Measurements from ENCODE around the gene AJUBA.
"Not testable (repeated sequence)": the region's sequence is repeated elsewhere in the genome, so short reads cannot be mapped to it uniquely, and the experiment has no call there.

AJUBA gene

DNA sequence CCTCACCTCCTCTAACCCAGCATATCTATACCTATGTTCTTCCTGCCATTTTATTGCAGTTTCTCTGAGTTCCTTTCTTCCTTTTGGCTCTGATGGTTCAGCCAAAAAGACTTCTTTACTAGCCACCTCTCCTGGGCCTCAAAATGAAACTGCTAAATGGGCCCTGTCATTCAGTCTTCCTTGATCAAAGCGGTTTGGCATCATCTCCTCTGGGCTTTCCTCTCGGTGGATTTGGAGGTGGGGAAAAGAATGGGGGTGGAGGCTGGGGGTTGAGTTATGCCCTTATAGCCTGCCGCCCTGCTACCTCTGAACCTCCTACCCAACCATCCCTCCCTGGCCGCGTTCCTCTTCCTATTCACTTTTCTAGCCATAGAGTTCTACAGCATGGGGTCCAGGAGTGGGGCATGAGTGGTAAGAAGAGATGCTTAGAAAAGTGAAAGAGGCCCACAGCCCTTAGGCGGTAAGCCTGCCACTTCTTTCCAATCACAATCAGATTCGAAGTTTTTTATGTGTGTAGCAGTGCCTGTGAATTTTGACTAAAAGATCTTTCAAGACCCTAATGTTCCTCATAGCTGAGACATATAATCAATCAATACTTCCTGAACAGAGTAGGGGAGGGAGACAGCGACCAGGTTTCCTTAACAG lies 2.5 kb downstream of the AJUBA start:
- DNase-seq (ENCODE audit: low spot score), result no peak

DNA sequence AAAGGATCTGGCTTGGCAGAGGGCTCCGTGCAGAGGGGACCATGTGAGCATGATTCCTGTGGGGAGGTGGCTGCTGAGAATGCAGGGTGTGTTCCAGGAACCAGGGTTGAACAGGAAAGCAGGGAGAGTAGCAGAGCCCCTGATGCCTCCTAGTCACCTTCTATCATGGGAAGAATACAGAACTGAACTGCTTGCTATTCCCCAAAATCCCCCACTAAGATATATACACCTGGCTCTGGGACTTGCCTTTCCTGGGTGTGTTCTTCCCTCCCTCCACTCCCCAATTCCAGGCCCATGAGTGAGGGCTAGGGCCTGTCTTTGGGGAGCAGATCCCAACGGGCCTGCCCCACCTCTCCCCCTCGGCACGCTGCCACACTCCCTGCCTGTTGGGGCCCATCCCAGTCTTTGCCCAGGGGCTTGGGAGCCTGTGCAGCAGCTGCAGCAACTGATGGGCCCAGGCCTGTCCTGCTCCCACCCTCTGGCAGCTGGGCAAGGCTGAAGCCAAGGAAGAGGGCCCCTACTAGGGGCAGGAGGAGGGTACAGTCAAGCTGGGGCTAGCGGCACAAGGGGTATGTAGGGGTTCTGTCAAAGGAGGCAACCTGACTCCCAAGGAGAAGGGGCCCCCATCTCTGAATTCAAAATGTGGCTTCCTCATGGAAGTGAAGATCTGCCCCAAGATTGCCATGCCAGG lies 3.2 kb downstream of the AJUBA start:
- no peak for DNase-seq (ENCODE audit: low spot score)

DNA sequence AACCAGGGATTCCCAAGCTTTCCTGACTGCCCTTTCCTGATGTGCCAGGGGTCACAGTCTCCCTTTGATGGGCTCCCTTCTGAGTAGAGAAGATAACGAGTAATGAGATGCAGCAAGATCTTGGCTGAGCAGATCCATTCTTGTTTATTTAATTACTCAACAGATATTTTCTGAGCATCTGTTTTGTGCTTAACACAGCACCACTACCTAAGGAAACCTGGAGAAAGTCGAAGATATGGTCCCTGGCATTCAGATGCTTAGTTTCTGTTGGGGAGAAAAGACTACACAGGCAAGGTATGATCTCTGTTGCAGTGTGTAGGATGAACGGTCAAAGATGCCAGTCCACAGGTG lies 3.9 kb downstream of the AJUBA start:
- DNase-seq (ENCODE audit: low spot score), result no peak

GRCh38 chr14:22977684-22978486 lies 4.5 kb downstream of the AJUBA start:
- no peak for DNase-seq (ENCODE audit: low spot score)

DNA sequence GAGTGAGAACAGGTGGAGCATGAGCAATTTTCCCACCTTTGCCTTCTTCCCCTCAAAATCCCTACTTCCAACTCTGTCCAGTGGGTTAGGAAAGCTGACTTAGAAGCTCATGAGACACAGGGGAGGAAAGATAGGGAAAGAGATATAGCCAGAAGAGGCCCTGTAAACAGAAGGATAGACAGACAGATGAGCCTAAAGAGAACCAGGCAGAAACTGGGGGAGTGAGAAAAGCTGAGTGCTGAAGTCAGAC lies 5.0 kb downstream of the AJUBA start:
- DNase-seq (ENCODE audit: low spot score), result no peak

DNA sequence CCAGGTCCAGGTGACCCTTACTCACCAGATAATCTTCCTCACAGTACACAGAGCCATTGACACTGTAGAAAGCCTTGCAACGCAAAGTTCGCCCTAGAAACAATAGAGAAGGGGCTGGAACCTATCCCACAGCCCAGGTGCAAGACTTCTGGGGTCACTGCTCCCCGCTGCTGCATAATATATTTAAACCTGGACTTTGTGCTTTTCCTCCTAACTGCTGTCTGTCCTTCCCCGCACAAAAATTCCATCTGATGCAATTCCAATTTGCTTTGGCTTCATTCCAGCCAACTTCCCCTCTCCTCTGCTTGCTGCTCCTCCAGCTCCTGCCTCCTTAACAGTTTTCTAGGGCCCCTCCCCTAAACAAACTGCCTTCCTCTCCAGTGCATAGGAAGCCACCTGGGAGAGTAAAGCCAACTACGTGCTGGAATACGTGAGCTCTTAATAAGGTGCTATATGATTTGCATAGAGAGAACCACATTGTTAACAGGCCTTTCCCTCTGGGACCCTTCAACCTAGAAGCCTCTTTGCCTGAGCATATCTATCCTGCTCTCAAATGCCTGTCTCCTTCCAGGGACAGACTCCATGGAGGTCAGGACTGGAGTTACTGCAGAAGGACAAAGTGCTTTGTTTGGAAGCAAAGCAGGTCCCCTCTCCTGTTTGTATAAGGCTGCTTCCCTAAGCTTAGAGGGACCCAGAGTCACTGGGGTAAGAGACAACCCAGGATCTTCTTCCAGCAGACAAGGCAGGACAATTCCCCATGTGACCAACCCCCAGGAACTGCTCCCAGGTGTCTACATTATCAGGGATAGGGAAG lies 5.5 kb downstream of the AJUBA start:
- DNase-seq (ENCODE audit: low spot score), result no peak

- no peak for DNase-seq (ENCODE audit: low spot score)
These were observed 7.6 kb downstream of the AJUBA start for GRCh38 chr14:22974530-22975313.

- no peak for DNase-seq (ENCODE audit: low spot score)
These were observed 8.9 kb downstream of the AJUBA start for GRCh38 chr14:22973217-22974032.

DNA sequence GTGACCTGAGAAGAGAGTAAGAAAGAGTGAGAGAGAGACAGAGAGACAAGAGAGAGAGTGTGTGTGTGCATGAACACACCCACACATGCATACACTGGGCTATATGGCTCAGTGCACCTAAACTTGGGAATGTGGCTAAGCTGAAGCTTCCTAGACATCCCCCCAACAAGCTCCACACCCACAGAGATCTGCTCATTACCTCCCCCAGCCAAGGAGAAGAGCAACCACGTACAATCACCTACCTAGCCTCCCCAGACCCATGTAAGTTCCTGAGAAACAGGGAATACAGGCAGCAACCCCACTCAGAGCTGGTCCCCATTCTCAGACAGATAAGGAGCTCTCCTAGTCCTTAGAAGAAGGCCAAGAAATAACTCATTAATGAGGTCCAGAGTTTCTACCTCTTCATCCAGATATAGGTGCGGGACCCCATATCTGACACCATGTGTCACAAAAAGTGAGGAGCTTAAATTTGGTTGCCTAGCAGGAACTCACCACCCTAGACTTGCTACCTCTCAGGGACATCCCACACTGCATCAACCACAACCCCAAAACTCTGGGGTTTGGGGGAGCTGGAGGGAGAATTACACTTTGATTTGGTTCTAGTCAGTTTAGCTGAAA lies 9.9 kb downstream of the AJUBA start:
- DNase-seq (ENCODE audit: low spot score), result no peak

- no peak for DNase-seq (ENCODE audit: low spot score)
These were observed 11.2 kb downstream of the AJUBA start for GRCh38 chr14:22971152-22971551.

DNA sequence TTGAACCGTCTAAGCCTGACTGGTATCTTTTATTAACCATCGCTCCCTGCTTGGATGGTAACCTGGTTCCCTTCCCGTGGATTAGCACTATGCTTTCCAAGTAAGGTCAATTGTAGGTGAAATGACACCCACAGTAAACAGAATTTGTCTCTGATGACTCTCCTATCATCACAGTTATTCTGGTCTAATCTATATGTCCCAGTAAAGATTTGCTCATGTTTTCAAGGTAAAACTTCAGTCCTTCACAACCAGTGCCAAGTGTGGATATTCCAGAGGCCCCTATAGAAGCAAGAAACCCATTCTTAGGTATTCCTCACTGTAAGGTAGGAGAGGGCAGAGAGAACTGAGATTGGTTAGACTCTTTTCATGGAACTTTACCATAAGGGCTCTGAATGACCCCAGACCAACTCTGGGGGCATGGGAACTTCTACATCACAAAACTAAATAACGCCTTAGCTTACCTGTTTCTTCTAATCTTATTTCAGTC lies 15.5 kb downstream of the AJUBA start:
- DNase-seq (ENCODE audit: low spot score), result no peak

GRCh38 chr14:22965916-22966782 lies 16.2 kb downstream of the AJUBA start:
- not testable (repeated sequence) for DNase-seq (ENCODE audit: low spot score)

DNA sequence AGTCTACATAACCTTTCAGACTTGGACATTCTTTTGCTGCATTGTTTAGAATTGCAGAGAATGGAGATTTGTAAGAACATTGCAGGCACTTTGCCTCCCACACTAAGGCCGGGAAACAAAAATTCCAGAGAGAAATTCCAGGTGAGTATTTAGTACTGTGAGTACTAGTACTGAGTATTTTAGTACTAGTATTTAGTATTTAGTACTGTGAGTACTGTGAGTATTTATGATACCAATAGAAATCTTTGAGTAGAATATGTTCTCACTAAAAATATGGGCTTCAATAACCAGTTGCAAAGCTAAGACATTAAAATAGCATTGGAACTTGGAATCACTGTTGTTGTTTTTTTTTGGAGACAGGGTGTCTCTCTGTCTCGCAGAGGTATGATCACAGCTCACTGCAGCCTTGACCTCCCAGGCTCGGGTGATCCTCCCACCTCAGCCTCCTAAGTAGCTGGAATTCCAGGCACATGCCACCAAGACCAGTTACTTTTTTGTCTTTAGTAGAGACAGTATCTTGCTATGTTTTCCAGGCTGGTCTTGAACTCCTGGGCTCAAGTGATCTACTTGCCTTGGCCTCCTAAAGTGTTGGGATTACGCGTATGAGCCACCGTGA lies 20.2 kb downstream of the AJUBA start:
- no peak for DNase-seq (ENCODE audit: low spot score)

DNA sequence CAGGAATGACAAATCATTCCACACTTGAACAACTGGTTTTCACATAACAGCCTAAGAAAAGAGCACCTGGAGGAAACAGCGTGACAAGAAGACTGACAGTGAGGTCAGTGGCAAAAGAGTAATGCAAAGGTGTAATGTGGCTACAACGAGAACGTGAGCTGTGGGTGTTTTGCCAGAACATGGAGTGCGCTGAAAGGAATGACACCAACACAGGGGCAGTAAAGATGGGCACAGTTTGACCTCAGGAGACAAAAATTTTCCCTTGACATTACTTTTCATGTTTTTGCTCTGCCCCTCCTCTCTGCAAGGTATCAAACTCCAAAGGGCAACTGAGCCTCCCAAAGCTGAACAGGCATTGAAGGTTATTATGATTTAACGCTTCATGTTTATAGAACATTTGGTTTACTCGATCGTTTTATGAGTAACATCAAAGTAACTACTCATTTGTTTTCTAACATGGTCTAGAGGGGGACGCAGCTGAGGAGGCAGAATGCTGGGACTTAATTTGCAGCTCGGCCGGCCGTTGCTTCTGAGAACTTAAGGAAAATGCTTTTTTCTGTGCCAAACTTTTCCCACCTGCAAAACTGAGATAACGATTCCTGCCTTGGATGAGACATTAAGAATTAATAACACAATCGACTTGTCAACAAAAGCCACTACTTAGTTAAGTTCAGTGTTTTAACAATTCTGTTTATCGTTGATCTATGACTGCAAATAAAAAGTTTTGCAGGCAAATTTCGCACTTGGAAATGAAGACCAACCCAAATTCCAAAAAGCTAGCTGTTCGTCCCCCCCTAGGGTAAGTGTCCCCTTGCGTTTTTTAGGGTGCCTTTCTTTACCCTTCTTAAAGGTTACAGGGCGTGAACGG lies 26.4 kb downstream of the AJUBA start:
- no peak for DNase-seq (ENCODE audit: low spot score)

- no peak for DNase-seq (ENCODE audit: low spot score)
These were observed 29.9 kb downstream of the AJUBA start for GRCh38 chr14:22952418-22952817.

DNA sequence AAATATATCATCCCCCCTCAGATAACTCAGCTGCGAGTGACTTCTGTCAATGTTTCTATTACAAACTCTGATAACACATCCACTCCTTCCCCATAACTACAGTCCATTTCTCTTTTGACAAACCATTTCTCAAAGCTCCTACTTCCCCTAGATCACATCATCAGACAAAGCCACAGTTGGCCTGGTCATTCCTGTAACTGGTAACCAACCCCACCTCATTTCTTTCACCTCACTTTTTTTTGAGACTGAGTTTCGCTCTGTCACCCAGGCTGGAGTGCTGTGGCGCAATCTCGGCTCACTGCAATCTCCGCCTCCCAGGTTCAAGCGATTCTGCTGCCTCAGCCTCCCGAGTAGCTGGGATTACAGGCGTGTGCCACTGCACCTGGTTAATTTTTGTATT lies 30.6 kb downstream of the AJUBA start:
- not testable (repeated sequence) for DNase-seq (ENCODE audit: low spot score)

DNA sequence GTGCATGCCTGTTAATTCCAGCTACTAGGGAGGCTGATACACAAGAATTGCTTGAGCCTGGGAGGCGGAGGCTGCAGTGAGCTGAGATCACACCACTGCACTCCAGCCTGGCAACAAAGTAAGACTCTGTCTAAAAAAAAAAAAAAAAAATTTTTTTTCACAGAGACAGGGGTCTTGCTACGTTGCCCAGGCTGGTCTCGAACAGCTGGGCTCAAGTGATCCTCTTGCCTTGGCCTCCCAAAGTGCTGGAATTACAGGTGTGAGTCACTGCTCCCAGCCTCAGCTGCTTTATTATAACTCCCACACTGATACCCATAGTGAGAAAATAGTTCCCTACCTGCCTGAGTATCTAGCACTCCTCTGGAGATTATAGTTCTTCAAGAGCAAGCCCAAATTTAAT lies 36.7 kb downstream of the AJUBA start:
- DNase-seq (ENCODE audit: low spot score), result no peak

GRCh38 chr14:22939684-22940083 lies 42.7 kb downstream of the AJUBA start:
- DNase-seq (ENCODE audit: low spot score), result no peak

Data from kidney capillary endothelial cell (primary cell).